MCF 10A (cell line): ENCODE results near the gene CPNE5. TPM values are rescaled to one million over a fixed set of nuclear protein-coding genes. Genes with fewer than 3 reads are reported as not detected.
"Not testable (repeated sequence)": the region's sequence is repeated elsewhere in the genome, so short reads cannot be mapped to it uniquely, and the experiment has no call there.

Experiments used
- BruUV-seq: library from RNA; stranded (reverse); fragments of 400-500 nt; replicated peaks from 2 replicates; lab custom pipeline; 2021; lab: Mats Ljungman, UMichigan
- CTCF ChIA-PET: fragments of 300-600 bp; sonication (Branson Sonifier 250); formaldehyde crosslinking; extraction: SDS; loops from one replicate; lab custom pipeline; 2021; ENCODE audit warnings: antibody characterized with exemption, inconsistent platforms; lab: Yijun Ruan, JAX
- POLR2A ChIA-PET: fragments of 300-600, 350-650 bp; sonication (Branson Sonifier 250); formaldehyde crosslinking; extraction: SDS; loops from one replicate; lab custom pipeline; 2020; ENCODE audit warnings: antibody characterized with exemption, inconsistent platforms; lab: Yijun Ruan, JAX
- DNase-seq: peaks from one replicate; pipeline ENCODE4 v3.0.0-alpha.2; 2018; ENCODE audit not compliant: unreplicated experiment
- H3K27ac Mint-ChIP-seq: one replicate; pipeline ENCODE4 v1.8.0; 2022; ENCODE audit warnings: mild to moderate bottlenecking, low read depth, mixed read lengths; ENCODE audit not compliant: unreplicated experiment
- H3K27me3 Mint-ChIP-seq: one replicate; pipeline ENCODE4 v1.8.0; 2022; ENCODE audit warnings: mixed read lengths; ENCODE audit not compliant: insufficient read depth, unreplicated experiment
- H3K36me3 Mint-ChIP-seq: one replicate; pipeline ENCODE4 v1.8.0; 2022; ENCODE audit warnings: mild to moderate bottlenecking, moderate library complexity, mixed read lengths; ENCODE audit not compliant: insufficient read depth, unreplicated experiment
- H3K4me1 Mint-ChIP-seq: one replicate; pipeline ENCODE4 v1.8.0; 2022; ENCODE audit warnings: mixed read lengths; ENCODE audit not compliant: insufficient read depth, unreplicated experiment
- H3K4me3 Mint-ChIP-seq: one replicate; pipeline ENCODE4 v1.8.0; 2022; ENCODE audit warnings: mild to moderate bottlenecking, moderate library complexity, mixed read lengths; ENCODE audit not compliant: unreplicated experiment
- H3K9me3 Mint-ChIP-seq: one replicate; pipeline ENCODE4 v1.8.0; 2022; ENCODE audit warnings: mixed read lengths; ENCODE audit not compliant: unreplicated experiment
- intact Hi-C: fragments of 100-400 bp; cut with micrococcal nuclease; formaldehyde crosslinking; loops from 2 replicates; pipeline ENCODE4 v1.14.1; 2022
- total RNA-seq: library from RNA; stranded (reverse); gene quantifications from 2 replicates; pipeline ENCODE4 v1.2.3, GENCODE V29; 2022
- TF ChIP-seq, protein P1 (sequence below): fragments of 200-600 bp; IDR thresholded peaks from one replicate; pipeline ENCODE4 v1.8.0; 2022; ENCODE audit warnings: antibody characterized with exemption, mild to moderate bottlenecking; ENCODE audit not compliant: unreplicated experiment

CPNE5 gene
- total RNA-seq, 1 experiment from 2014 or later: not detected

GRCh38 chr6:36714511-36714910 lies 124.7 kb downstream of the CPNE5 start:
- Mint-ChIP-seq H3K4me1 (peaks cover 5% of the 10 kb centered on the region), H3K27me3 (no peaks in the 10 kb centered on the region), H3K36me3 (no peaks in the 10 kb centered on the region), H3K4me3 (no peak overlapping the region), H3K9me3 (no peaks in the 10 kb centered on the region), H3K27ac (no peak overlapping the region)
- ChIA-PET POLR2A (no interaction called here), CTCF (no interaction called here)
- no peak for DNase-seq
- intact Hi-C loops: no loop called here
- no TSS peak for BruUV-seq
- TF ChIP-seq, protein P1, sequence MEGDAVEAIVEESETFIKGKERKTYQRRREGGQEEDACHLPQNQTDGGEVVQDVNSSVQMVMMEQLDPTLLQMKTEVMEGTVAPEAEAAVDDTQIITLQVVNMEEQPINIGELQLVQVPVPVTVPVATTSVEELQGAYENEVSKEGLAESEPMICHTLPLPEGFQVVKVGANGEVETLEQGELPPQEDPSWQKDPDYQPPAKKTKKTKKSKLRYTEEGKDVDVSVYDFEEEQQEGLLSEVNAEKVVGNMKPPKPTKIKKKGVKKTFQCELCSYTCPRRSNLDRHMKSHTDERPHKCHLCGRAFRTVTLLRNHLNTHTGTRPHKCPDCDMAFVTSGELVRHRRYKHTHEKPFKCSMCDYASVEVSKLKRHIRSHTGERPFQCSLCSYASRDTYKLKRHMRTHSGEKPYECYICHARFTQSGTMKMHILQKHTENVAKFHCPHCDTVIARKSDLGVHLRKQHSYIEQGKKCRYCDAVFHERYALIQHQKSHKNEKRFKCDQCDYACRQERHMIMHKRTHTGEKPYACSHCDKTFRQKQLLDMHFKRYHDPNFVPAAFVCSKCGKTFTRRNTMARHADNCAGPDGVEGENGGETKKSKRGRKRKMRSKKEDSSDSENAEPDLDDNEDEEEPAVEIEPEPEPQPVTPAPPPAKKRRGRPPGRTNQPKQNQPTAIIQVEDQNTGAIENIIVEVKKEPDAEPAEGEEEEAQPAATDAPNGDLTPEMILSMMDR: no peak

- Mint-ChIP-seq H3K27me3 (no peaks in the 10 kb centered on the region), H3K4me3 (no peak overlapping the region), H3K36me3 (no peaks in the 10 kb centered on the region), H3K9me3 (no peaks in the 10 kb centered on the region), H3K4me1 (peaks cover 5% of the 10 kb centered on the region), H3K27ac (no peak overlapping the region)
- DNase-seq: no peak
- intact Hi-C loops: no loop called here
- ChIA-PET CTCF (no interaction called here), POLR2A (interaction anchor here (0.9 kb wide), 1 partner anchor 21 kb away, joined by 3 read pairs; no protein-coding TSS in a partner anchor)
- TF ChIP-seq, protein P1: no peak
- no TSS peak for BruUV-seq
Observed at GRCh38 chr6:36713846-36714245, 125.4 kb downstream of the CPNE5 start.

DNA sequence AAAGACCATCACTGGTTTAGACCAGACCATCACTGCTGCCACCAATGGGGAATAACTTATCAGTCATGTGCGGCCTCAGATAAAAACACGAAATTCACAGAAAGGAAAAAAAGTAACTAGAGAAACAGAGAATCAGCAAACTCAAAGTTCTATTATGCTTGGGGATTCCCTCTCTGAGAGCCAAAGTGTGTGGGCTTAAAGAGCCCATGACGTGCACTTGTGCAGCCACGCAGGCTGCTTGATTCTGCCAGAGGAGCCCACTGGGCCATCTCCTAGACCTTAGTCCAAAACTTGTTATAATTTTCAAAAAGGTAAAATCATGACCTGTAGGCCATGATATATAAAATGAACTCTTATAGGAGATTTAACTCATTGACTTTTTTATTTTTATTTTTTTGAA lies 126.4 kb downstream of the CPNE5 start:
- intact Hi-C loops: no loop called here
- no peaks in the 10 kb centered on the region for H3K27me3 Mint-ChIP-seq
- POLR2A ChIA-PET: no interaction called here
- H3K36me3 Mint-ChIP-seq: no peaks in the 10 kb centered on the region
- no peaks in the 10 kb centered on the region for H3K9me3 Mint-ChIP-seq
- CTCF ChIA-PET: no interaction called here
- TF ChIP-seq, protein P1: no peak
- H3K4me3 Mint-ChIP-seq: no peak overlapping the region
- DNase-seq: no peak
- no peak overlapping the region for H3K27ac Mint-ChIP-seq
- H3K4me1 Mint-ChIP-seq: peaks cover 5% of the 10 kb centered on the region
- no TSS peak for BruUV-seq

DNA sequence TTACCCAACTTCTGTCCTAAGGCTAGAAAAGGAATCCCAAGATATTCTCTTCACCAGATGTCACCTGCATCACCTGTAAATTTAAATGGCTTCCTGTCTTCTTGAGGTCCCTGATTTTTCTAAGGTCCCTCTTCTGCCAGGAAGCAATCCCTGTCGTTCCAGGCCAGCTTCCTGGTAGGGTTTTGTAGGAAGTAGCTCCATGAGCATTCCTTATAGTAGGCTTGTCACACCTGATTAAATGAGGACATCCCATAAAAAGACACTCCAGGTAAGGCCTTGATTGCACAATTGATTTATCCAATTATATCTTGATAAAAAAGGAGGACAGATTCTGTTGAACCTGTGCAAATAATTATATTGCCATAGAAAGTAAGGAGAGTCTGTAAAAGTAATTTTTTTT lies 132.9 kb downstream of the CPNE5 start:
- TF ChIP-seq, protein P1: no peak
- CTCF ChIA-PET: interaction anchor here (0.5 kb wide), 1 partner anchor 1267 kb away, joined by 3 read pairs; no protein-coding TSS in a partner anchor
- no peaks in the 10 kb centered on the region for H3K27me3 Mint-ChIP-seq
- H3K36me3 Mint-ChIP-seq: no peaks in the 10 kb centered on the region
- no peaks in the 10 kb centered on the region for H3K9me3 Mint-ChIP-seq
- POLR2A ChIA-PET: interaction anchor here (1.1 kb wide), 1 partner anchor 24 kb away, joined by 6 read pairs; no protein-coding TSS in a partner anchor
- H3K27ac Mint-ChIP-seq: no peak overlapping the region
- H3K4me1 Mint-ChIP-seq: peaks cover 6% of the 10 kb centered on the region
- H3K4me3 Mint-ChIP-seq: no peak overlapping the region
- no TSS peak for BruUV-seq
- intact Hi-C loops: no loop called here
- DNase-seq: no peak

DNA sequence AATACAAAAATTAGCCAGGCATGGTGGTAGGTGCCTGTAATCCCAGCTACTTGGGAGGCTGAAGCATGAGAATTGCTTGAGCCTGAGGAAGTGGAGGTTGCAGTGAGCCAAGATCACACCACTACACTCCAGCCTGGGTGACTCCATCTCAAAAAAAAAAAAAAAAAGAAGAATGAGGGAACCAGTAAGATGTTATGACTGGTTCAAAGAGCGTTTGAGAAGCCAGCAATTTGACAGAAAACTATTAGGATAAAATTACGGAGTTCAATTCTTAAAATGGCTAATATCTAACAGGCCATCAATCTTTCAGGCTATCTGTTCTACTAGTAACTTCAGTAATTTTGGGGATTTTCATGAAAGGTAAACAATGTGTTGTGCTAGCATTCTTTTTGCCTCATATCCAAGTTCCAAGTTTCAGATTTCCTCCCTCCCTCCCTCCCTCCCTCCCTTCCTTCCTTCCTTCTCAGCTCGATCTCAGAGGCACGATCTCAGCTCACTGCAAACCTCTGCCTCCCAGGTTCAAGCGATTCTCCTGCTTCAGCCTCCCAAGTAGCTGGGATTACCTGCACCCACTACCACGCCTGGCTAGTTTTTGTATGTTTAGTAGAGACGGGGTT lies 134.2 kb downstream of the CPNE5 start:
- BruUV-seq, POLR2A ChIA-PET: not testable (repeated sequence)
- CTCF ChIA-PET: interaction anchor here (0.7 kb wide), 1 partner anchor 372 kb away, joined by 3 read pairs; no protein-coding TSS in a partner anchor

More for the DNA sequence above, 134.2 kb downstream of the CPNE5 start:
- H3K36me3 Mint-ChIP-seq, H3K27me3 Mint-ChIP-seq, intact Hi-C loops, H3K4me3 Mint-ChIP-seq, DNase-seq, H3K9me3 Mint-ChIP-seq, H3K27ac Mint-ChIP-seq: not testable (repeated sequence)
- H3K4me1 Mint-ChIP-seq: peaks cover 13% of the 10 kb centered on the region
